Kidney capillary endothelial cell (primary cell): ENCODE data around the gene FA2H.
"Not testable (repeated sequence)": the region's sequence is repeated elsewhere in the genome, so short reads cannot be mapped to it uniquely, and the experiment has no call there.

Source experiments
- DNase-seq: peaks from one replicate; pipeline ENCODE4 v3.0.0-alpha.2; 2018; ENCODE audit warnings: low spot score

Gene FA2H, protein sequence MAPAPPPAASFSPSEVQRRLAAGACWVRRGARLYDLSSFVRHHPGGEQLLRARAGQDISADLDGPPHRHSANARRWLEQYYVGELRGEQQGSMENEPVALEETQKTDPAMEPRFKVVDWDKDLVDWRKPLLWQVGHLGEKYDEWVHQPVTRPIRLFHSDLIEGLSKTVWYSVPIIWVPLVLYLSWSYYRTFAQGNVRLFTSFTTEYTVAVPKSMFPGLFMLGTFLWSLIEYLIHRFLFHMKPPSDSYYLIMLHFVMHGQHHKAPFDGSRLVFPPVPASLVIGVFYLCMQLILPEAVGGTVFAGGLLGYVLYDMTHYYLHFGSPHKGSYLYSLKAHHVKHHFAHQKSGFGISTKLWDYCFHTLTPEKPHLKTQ

DNA sequence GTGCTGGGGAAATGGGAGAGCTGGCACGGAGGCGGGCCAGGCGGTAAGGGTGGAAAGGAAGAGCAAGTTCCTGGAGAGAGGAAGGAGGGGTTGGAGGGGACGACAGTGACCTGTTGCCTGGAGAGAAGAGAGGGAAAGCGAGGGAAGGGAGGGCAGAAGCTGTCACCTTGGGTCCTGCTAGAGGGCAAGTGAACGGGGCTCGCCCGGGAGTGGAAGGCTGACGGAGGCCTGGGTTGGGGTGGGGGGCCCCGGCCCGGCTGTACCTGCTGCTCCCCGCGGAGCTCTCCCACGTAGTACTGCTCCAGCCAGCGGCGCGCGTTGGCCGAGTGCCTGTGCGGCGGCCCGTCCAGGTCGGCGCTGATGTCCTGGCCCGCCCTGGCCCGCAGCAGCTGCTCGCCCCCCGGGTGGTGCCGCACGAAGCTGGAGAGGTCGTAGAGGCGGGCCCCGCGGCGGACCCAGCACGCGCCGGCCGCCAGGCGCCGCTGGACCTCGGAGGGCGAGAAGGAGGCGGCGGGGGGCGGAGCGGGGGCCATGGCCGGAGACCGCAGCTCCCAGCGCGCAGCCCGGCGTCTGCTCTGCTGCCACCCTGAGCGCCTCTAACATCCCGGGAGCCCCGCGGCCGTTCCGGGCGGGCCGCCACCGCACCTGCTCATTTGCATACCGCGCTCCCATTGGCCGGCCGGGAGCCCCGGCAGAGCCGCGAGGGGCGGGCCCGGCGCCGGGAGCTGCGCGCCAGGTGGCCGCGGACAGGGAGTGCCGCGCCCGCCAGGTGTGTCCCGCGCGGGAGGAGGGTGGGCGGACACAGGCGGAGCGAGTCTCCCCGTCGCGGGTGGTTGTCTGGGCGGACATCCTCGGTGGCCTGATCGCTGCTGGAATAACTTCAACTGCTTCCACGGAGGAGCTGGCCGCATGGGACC lies at the start of gene FA2H:
TSS of gene FA2H (minus strand) at position 598 of the 917 bp plus-strand sequence. CDS start at position 533, 65 bp downstream.
- peak; percentile 11 for DNase-seq

DNA sequence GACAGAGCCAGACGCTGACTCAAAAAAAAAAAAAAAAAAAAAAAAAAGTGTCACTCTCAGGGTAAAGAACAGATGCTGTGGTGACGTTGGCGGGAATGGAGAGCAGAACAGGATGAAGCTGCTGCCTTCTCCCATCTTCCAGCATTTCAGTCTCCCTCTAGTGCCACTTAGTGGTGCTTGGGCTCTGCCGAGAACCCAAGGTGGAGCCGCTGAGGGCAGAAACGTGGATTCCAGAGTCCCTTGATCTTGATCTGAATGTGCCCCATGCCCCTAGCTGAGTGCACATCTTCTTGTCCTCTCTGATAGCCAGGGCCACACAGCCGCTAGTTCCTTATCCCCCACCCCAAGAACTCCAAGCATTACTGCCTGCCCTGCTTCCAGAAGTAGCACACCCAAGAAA lies 43.2 kb upstream of the FA2H start:
- no peak for DNase-seq

DNA sequence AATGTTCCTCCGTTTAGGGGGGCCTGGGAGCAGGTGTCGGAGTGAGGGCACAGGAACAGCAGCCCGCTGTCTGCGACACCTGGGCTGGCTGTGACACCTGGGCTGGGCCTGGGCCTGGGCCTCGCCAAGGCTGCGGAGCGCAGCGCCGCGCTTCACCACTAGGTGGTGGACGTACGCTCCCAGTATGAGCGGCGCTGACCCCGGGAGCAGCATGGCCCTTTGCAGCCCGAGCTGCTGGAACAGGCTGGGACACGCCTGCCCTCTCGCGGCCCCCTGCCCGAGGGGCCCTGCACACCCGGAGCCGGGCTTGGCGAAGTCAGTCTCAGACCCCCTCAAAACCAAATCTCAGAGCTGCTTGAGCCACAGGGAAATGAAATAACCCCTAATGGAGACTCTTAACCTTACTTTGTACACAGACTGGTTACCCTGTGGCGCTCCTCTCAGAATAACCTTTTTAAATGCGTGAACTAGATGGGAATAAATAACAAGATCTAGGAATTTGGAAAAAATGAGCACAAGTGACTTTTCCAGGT lies 38.6 kb upstream of the FA2H start:
- DNase-seq, result peak; percentile 73

DNA sequence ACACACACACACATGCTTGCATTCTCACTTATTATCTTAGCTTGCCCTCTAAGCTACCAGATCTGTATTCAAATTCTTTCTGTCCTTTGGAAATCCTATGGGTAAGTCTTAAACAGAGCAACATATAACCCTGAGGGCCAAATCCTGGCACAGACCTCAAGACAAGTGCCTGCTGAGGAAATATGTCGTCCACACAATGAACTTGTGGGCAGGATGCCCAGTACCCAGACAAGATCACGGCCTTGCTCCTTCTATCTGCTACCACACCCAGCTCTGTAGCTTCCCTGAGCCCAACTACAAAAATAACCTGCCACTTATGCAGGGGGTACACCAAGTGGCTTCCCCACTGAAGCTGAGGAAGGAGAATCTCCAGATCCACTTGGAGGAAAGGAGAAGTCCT lies 37.3 kb upstream of the FA2H start:
- no peak for DNase-seq

DNA sequence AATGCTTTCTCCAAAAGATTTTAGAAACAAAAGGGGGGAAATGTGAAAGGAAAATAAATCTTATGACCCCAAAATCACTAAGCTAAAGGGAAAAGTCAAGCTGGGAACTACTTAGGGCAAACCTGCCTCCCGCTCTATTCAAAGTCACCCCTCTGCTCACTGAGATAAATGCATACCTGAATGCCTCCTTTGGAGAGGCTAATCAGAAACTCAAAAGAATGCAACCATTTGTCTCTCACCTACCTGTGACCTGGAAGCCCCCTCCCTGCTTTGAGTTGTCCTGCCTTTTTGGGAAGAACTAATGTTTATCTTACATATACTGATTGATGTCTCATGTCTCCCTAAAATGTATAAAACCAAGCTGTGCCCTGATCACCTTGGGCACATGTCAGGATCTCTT lies 36.6 kb upstream of the FA2H start:
- DNase-seq, result not testable (repeated sequence)

DNA sequence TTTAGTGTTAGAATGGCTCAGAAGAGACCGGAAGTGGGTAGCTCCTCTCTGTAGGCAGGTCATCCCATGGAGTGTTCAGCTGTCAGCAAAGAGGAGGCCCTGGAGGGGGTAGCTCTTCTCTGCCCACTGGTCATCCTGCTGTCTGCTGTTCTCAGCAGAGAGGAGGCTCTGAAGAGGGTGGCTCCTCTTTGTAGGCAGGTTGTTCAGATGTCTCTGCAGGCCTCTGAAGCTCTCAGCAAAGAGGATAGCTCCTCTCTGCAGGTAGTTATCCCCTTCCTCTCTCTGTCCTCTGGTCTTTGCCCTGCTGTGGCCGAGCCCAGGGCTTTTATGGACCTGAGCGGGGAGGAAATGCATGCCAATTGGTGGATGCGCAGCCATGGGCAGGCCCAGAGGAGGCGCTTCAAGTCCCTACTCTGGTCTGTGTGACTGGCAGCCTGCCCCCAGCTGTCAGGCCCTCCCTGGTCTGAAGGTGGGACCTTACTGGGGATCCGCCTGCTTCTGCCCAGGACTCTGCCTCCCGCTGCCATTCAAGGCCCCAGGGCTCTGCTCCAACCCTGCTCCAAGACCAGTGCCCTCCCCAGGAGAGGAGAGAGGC lies 32.5 kb upstream of the FA2H start:
- no peak for DNase-seq

DNA sequence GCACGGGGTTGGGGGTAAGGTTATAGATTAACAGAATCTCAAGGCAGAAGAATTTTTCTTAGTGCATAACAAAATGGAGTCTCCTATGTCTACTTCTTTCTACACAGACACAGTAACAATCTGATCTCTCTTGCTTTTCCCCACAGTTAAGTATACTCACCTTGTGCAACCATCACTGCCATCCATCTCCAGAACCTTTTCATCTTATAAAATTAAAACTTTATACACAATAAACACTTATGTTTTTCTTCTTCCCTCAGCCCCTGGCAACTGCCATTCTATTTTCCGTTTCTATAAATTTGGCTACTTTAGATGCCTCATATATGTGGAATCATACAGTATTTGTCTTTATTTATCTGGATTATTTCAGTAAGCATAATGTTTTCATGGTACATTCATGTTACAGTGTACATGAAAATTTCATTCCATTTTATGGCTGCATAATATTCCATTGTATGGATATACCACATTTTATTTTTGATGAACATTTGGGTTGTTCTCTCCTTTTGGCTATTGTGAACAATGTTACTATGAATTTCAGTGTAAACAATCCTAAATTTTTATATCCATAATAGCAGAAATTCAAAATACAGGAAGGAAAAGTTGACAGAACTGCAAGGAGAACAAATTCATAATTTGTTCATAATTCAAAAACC lies 25.7 kb upstream of the FA2H start:
- no peak for DNase-seq

DNA sequence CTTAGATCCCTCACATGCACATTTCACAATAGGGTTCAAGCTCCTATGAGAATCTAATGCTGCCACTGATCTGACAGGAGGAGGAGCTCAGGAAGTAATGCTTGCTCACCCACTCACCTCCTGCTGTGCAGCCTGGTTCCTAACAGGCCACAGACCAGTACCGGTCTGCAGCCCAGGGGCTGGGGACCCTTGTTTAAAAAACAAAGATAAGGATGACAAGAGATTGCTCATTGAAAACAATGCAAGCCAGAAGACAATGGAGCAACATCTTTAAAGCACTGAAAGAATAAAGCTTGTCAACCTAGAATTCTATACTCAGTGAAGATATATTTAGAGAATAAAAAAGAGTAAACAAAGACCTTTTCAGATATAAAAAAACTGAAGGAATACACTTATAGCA lies 22.8 kb upstream of the FA2H start:
- no peak for DNase-seq

DNA sequence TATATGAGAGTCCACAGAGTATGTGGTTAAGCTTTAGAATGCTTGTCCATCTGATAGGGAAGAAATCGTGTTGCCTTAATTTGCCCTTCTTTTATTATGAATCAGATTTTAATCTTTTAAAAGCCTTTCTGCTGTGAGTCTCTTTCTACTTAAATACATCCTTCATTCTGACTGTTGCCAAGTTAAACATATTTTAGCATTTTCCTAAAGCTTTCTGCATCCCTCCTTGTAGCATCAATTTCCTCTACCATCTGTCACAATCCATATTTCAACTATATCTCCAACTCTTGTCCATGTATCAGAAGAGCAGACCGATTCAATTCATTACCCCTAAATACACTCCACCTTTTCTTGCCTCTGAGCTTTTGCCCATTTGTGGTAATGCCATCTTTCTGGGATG lies 20.5 kb upstream of the FA2H start:
- no peak for DNase-seq

DNA sequence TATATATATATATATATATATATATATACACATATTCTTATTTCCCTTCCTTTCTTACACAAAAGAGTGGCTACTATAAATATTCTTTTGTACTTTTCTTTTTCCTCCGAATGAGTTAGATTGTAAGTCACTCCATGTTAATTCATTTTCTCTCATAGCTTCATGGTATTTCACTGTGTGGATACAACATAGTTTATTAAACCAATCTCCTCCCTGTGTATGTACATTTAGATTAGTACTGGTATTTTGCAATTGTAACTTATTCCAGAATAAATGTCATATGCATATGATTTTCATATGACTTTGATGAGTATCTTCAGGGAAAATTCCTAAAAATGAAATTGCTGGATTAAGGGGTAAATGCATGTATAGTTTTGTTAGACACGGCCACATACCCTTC lies 20.0 kb upstream of the FA2H start:
- DNase-seq, result no peak

DNA sequence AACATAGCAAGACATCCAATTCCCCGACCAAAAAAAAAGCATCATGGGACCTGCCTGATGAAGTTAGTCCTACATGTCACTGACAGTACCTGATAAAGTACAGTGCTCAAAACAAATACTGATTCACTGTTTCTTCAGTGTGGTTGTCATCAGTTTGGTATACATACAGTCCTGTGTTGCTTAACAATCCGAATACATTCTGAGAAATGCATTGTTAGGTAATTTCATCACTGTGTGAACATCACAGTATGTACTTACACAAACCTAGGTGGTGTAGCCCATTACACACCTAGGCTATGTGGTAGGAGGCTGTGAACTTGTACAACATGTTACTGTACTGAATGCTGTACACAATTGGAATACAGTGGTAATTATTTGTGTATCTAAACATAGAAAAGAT lies 19.0 kb upstream of the FA2H start:
- no peak for DNase-seq

DNA sequence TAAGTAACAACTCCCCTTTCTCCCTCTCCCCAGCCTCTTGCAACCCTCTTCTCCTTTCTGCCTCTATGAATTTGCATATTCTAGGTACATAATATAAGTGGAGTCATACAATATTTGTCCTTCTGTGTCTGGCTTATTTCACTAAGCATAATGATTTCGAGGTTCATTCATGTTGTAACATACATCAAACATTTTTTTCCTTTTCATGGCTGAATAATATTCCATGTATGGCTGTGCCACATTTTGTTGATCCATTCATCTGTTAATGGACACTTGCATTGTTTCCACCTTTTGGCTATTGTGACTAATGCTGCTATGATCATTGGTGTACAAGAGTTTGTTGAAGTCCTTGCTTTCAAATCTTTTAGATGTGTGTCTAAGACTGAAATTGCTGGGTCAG lies 17.6 kb upstream of the FA2H start:
- no peak for DNase-seq

DNA sequence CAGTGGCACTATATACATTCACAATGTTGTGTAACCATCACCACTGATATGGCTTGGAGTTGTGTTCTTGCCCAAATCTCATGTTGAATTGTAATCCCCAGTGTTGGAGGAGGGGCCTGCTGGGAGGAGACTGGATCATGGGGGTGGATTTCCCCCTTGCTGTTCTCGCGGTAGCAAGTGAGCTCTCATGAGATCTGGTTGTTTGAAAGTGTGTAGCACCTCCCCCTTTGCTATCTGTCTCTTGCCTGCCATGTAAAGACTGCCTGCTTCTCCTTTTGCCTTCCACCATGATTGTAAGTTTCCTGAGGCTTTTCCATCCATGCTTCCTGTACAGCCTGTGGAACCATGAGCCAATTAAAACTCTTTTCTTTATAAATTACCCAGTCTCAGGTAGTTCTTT lies 17.1 kb upstream of the FA2H start:
- DNase-seq, result not testable (repeated sequence)

DNA sequence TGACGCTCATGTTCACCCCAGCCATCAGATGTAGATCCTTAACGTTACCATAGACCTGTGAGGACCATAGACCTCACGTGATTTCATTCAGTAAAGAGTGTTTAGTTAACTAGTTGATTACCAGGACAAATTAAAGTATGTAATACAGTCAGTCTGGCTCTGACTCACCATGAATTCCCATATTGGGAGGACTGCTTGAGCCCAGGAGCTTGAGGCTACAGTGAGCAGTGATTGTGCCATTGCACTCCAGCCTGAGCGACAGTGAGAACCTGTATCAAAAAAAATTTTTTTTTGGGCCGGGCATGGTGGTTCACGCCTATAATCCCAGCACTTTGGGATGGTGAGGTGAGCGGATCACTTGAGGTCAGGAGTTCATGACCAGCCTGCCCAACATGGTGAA lies 13.5 kb upstream of the FA2H start:
- DNase-seq, result no peak

DNA sequence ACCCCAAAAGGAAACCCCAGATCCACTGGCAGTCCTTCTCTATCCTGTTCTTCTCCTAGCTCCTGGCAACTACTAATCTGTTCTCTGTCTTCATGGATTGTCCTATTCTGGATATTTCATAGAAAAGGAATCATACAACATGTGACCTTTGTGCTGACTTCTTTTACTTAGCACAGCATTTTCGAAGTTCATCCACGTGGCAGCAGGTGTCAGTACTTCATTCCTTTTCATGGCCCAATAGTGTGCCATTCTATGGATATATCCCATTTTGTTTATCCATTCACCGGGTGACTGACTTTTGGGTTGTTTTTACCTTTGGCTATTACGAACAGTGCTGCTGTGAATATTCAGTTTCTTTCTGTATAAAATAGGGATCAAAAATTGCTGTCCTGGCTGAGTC lies 10.4 kb upstream of the FA2H start:
- DNase-seq, result no peak

DNA sequence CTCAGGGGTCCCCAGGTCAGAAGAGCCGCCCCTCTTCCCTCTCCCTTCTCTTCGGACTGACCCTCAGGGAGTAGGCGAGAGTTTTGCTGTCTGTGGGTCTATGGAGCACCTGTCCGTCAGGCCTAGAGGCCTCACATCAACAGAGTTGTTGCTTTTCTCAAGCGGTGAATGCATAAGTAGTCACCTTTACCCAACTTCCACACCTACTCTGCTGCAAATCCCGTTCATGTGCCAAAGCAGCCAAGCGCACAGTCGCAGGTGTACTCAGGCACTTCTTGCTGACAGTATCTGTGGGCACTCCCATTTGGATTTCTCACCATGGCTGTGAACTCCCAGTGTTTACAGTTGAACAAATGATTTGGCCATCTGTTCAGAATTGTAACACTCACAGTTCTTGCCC lies 4.0 kb upstream of the FA2H start:
- no peak for DNase-seq

DNA sequence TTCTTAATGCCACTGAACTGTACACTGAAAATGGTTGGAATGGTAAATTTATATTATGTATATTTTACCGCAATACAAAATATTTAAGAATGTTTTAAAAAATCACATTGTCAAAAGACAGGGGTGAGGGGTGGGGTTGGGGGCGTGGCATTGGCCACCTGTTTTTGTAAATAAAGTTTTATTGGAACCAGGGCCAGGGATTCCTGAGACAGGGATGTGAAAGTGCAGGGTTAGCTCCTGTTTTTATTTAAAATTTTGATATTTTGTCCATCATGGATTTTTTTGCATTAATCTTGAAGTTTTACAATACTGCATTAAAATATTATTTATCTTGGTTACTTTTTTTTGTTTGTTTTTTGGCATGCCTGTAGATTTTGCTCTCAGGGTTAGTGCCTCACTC lies 2.3 kb upstream of the FA2H start:
- no peak for DNase-seq

DNA sequence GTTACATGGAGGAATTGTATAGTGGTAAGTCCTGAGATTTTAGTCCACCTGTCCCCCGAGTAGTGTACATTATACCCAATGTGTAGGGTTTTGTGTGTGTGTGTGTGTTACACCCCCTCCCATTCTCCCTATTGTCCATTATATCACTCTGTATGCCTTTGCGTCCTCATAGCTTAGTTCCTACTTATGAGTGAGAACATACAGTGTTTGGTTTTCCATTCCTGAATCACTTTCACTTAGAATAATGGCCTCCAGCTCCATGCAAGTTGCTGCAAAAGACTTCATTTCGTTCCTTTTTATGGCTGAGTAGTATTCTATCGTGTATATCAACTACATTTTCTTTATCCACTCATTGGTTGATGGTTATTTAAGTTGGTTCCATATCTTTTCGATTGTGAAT lies 635 bp upstream of the FA2H start:
- no peak for DNase-seq

DNA sequence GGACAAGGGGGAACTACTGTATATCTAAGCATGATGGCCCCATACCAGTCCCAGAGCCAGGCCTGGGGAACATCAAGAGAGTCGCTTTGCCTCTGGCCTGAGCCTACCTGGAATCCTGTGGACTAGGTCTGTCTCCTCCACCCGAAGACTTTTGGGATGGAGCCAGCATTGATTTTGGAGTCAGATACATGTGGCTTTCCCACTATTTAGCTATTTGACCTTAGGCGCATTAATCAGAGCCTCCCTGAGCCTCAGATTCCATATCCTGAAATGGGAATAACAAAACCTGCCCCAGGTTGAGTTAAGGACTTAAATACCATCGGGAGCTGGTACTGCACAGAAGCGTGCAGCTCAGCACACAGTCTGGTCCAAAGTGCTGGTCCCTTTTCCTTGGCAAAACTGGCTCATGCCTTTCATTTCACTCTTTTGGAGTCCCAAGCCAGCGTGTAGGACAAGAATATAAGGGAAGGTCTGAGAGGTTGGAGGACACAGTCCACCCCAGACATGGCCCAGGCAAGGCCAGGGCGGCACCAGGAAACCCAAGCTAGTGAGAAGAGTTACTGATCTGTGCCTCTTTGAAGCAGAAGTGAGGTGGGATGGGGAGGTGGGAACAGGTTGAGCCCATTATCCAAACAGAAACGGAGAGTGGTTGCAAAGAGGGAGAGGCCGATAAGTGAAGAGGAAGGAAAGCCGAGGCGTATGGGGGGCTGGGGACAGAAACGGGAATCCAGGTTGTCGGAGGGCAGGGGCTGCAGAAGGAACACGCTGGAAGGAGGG lies 986 bp downstream of the FA2H start:
- DNase-seq, result no peak

DNA sequence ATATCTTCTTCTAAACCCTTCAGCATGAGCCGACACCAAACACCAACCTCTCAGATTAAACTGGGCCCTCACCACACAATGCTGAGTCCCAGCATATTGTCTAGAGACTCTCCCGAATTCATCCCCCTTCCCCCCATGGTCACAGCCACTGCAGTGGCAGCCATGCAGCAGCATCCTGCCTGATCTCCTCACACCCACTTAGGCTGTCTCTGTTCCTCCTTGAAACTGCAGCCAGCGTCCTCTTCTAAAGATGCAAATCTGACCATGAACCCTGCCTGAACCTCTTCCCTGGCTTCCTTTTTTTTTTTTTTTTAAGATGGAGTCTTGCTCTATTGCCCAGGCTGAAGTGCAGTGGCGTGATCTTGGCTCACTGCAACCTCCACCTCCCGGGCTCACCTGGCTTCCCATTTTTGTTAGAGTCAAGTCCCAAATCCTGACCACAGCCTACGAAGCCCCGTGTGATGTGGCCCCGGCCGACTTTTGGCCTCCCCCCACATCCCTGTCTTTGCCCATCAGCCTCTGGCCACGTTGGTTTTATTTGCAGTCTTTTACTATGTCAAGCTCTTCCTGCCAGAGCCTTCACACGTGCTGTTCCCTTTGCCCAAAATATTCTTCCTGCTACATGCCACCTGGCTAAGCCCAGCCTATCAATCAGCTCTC lies 2.8 kb downstream of the FA2H start:
- DNase-seq, result no peak
